Keratinocyte (primary cell): ENCODE results near the gene TNFSF10.

ENCODE experiments used
- CTCF ChIP-seq, 3 experiments: IDR thresholded peaks in 1 of 3; conservative IDR thresholded peaks in 1 of 3; optimal IDR thresholded peaks in 1 of 3; 2 replicates in 2 of 3; 3 replicates in 1 of 3; pipeline versions ENCODE3 to v1.5.1; 2011; ENCODE audit warnings: low read length in 3 of 3, mild to moderate bottlenecking in 3 of 3, moderate library complexity in 2 of 3, control low read depth in 1 of 3, inconsistent platforms in 1 of 3; ENCODE audit not compliant: insufficient read depth in 2 of 3; ENCODE audit errors: extremely low read depth in 1 of 3
- EZH2 ChIP-seq: IDR thresholded peaks from one replicate; pipeline ENCODE4 v1.6.1; 2012; ENCODE audit warnings: inconsistent platforms, mild to moderate bottlenecking, low read length, moderate library complexity

- TF ChIP-seq CTCF (optimal IDR thresholded peaks at IDR 0.05 in 1 of 3, IDR thresholded peaks at IDR 0.05 in 1 of 3, conservative IDR thresholded peaks at IDR 0.05 in 1 of 3; ENCODE audit: extremely low read depth in 1 of 3, insufficient read depth in 2 of 3, low read length in 3 of 3) (no peak), EZH2 (no peak)
Observed at GRCh38 chr3:172465281-172465680, 57.9 kb downstream of the TNFSF10 start.
